Endothelial cell of umbilical vein (primary cell): Measurements from ENCODE around the gene RWDD4. TPM values are rescaled to one million over a fixed set of nuclear protein-coding genes. Genes with fewer than 3 reads are reported as not detected.

Source experiments
- Bru-seq: library from RNA; stranded (reverse); fragments of 400-500 nt; gene quantifications from one replicate; lab custom pipeline; 2021; lab: Mats Ljungman, UMichigan
- BruChase-seq, 2 experiments: library from RNA; stranded (reverse); fragments of 400-500 nt; gene quantifications; one replicate each; lab custom pipeline; 2021; lab: Mats Ljungman, UMichigan
- BruUV-seq: library from RNA; stranded (reverse); fragments of 400-500 nt; replicated peaks from 2 replicates; lab custom pipeline; 2021; lab: Mats Ljungman, UMichigan
- CTCF ChIA-PET: fragments of 300-600, 350-600 bp; sonication (Branson Sonifier 250); formaldehyde crosslinking; loops from one replicate; lab custom pipeline; 2021; ENCODE audit warnings: antibody characterized with exemption, inconsistent platforms; lab: Charles Lee
- POLR2A ChIA-PET: fragments of 300-600, 350-600 bp; sonication (Branson Sonifier 250); formaldehyde crosslinking; loops from one replicate; lab custom pipeline; 2021; ENCODE audit warnings: antibody characterized with exemption, inconsistent platforms; lab: Charles Lee
- DNase-seq: peaks from one replicate; pipeline ENCODE4 v3.0.0-alpha.2; 2011; ENCODE audit warnings: low read depth, low spot score
- FAIRE-seq: peaks from 2 replicates; lab custom pipeline; 2011; peaks lifted over from hg19 to GRCh38; lab: Jason Lieb, UNC
- H2AFZ ChIP-seq: 2 replicates; pipeline ENCODE4 v1.6.0; 2012; ENCODE audit warnings: low read depth, low read length, control low read depth, inconsistent platforms
- H3K27ac ChIP-seq: 2 replicates; pipeline ENCODE4 v1.5.1; 2011; ENCODE audit warnings: low read depth, mild to moderate bottlenecking, control low read depth, low read length, moderate library complexity; ENCODE audit not compliant: insufficient read depth
- H3K27me3 ChIP-seq, 2 experiments: 2 replicates each; pipeline versions ENCODE4 v1.6.0 to v1.6.1; 2011; ENCODE audit warnings: low read length in 2 of 2, mixed read lengths in 1 of 2; ENCODE audit not compliant: control insufficient read depth in 2 of 2, insufficient read depth in 2 of 2
- H3K36me3 ChIP-seq, 2 experiments: 2 replicates in 1 of 2; 3 replicates in 1 of 2; pipeline ENCODE4 v1.5.1; 2011; ENCODE audit warnings: low read length in 2 of 2, mild to moderate bottlenecking in 1 of 2, moderate library complexity in 1 of 2; ENCODE audit not compliant: control insufficient read depth in 2 of 2, insufficient read depth in 2 of 2; ENCODE audit errors: extremely low read depth in 1 of 2
- H3K4me1 ChIP-seq: 3 replicates; pipeline ENCODE4 v1.5.1; 2011; ENCODE audit warnings: mild to moderate bottlenecking, low read length; ENCODE audit not compliant: control insufficient read depth, insufficient read depth; ENCODE audit errors: extremely low read depth
- H3K4me2 ChIP-seq: 2 replicates; pipeline ENCODE4 v1.6.1; 2011; ENCODE audit warnings: low read length, control low read depth, mixed read lengths; ENCODE audit not compliant: insufficient read depth
- H3K4me3 ChIP-seq, 3 experiments: fragments of 200-600 bp in 1 of 3; sonication (generic), shearing (Covaris generic) in 1 of 3; replicated peaks in 1 of 3; 2 replicates each; pipeline ENCODE4 v1.5.1; 2011 to 2016; ENCODE audit warnings: control low read depth in 3 of 3, low read length in 3 of 3, mild to moderate bottlenecking in 2 of 3, inconsistent platforms in 1 of 3, low read depth in 1 of 3, moderate library complexity in 1 of 3; ENCODE audit not compliant: insufficient read depth in 1 of 3
- H3K79me2 ChIP-seq: 2 replicates; pipeline ENCODE4 v1.6.0; 2012; ENCODE audit warnings: low read length, inconsistent platforms; ENCODE audit not compliant: control insufficient read depth, insufficient read depth
- H3K9ac ChIP-seq: replicated peaks from 2 replicates; pipeline ENCODE3; 2011; ENCODE audit warnings: low read length, control low read depth; ENCODE audit not compliant: insufficient read depth; ENCODE audit errors: extremely low read depth
- H3K9me1 ChIP-seq: replicated peaks from 3 replicates; pipeline ENCODE4 v1.6.0; 2011; ENCODE audit warnings: mild to moderate bottlenecking, low read length; ENCODE audit not compliant: control insufficient read depth, insufficient read depth; ENCODE audit errors: extremely low read depth
- H3K9me3 ChIP-seq: replicated peaks from 2 replicates; pipeline ENCODE4 v1.5.1; 2012; ENCODE audit warnings: low read length, inconsistent platforms; ENCODE audit not compliant: control insufficient read depth, insufficient read depth
- H4K20me1 ChIP-seq: replicated peaks from 2 replicates; pipeline ENCODE3; 2011; ENCODE audit warnings: mild to moderate bottlenecking, low read length; ENCODE audit not compliant: control insufficient read depth, insufficient read depth; ENCODE audit errors: extremely low read depth
- CTCF ChIP-seq, 2 donors: IDR thresholded peaks; 1 replicate in 1 of 2; 2 replicates in 1 of 2; pipeline ENCODE4 v1.5.1; 2011; ENCODE audit warnings: low read length in 2 of 2, mild to moderate bottlenecking in 2 of 2, moderate library complexity in 2 of 2, control low read depth in 1 of 2, inconsistent platforms in 1 of 2, low read depth in 1 of 2; ENCODE audit not compliant: insufficient read depth in 1 of 2; ENCODE audit errors: extremely low read depth in 1 of 2
- MYC ChIP-seq: IDR thresholded peaks from one replicate; pipeline ENCODE4 v1.6.1; 2011; ENCODE audit warnings: mild to moderate bottlenecking, low read depth, low read length
- POLR2A ChIP-seq: IDR thresholded peaks from 2 replicates; pipeline ENCODE4 v1.6.1; 2012; ENCODE audit warnings: low read depth, mild to moderate bottlenecking, control low read depth, low read length
- POLR2AphosphoS5 ChIP-seq: IDR thresholded peaks from 2 replicates; pipeline ENCODE4 v1.6.1; 2012; ENCODE audit warnings: low read depth, mild to moderate bottlenecking, control low read depth, low read length, moderate library complexity; ENCODE audit not compliant: insufficient read depth
- dilution Hi-C: fragments of 300-500 bp; cut with MboI; formaldehyde crosslinking; loops from one replicate; pipeline ENCODE4 v1.15.0; 2019; ENCODE audit warnings: low sequenced_read_pairs; ENCODE audit not compliant: extremely low pct_ligation_motif_present
- intact Hi-C: fragments of 100-400 bp; cut with micrococcal nuclease; formaldehyde crosslinking; loops from one replicate; pipeline ENCODE4 v1.10.0; 2022
- long read RNA-seq: library from polyadenylated mRNA; stranded (forward); transcript quantifications from one replicate; pipeline ENCODE4 v2.0.0, GENCODE V29; 2021
- polyA minus RNA-seq, 3 experiments: library from RNA; depleted of rRNA, polyadenylated mRNA; stranded (reverse); fragments of >200 nt; gene quantifications; 1 replicate in 1 of 3; 2 replicates in 2 of 3; pipeline ENCODE4 v1.2.3, GENCODE V29; 2011
- polyA plus RNA-seq, 4 experiments: library from polyadenylated mRNA; depleted of rRNA in 3 of 4; stranded (reverse) in 3 of 4; unstranded in 1 of 4; fragments of >200 nt; gene quantifications; 2 replicates each; pipeline versions ENCODE4 v1.2.1 to v1.2.3, GENCODE V29; 2011 to 2012; ENCODE audit warnings: missing spikeins in 1 of 4
- total RNA-seq: library from RNA; stranded (reverse); gene quantifications from 2 replicates; pipeline ENCODE4 v1.2.3, GENCODE V29; 2021

RWDD4 gene
- total RNA-seq (16.6 and 16.8 TPM in 2 replicates), polyA plus RNA-seq (4.2 and 4.9 TPM in 2 replicates), polyA minus RNA-seq (2.3 and 2.4 TPM in 2 replicates), Bru-seq, nascent RNA (percentile 67 among the genes with signal in this experiment), BruChase-seq, experiment 1, labeled RNA remaining after a 6-hour chase (percentile 76 among the genes with signal in this experiment), BruChase-seq, experiment 2, labeled RNA remaining after a 2-hour chase (percentile 70 among the genes with signal in this experiment)
- polyA plus RNA-seq (2011; cell fraction: cytosol; rRNA removed) = 6.6 and 7.0 TPM in 2 replicates
- 3.1 and 4.5 TPM in 2 replicates for polyA plus RNA-seq (2011; cell fraction: nucleus; rRNA removed)
- 10.6 and 17.7 TPM in 2 replicates for polyA plus RNA-seq (2012)
- 4.5 TPM for polyA minus RNA-seq (2011; cell fraction: cytosol; rRNA and poly(A)+ RNA removed)
- 2.1 and 3.4 TPM in 2 replicates for polyA minus RNA-seq (2011; cell fraction: nucleus; rRNA and poly(A)+ RNA removed)
- long read RNA-seq, transcript RWDD4-202 (7 exons, 2,590 nt) = major isoform, 46 of 63 reads
- long read RNA-seq, partial matches to known transcripts = 0 of 63 reads
- long read RNA-seq, other reads (novel, unspliced or antisense) = 17 of 63 reads

- Histone ChIP-seq H3K27ac (peak within 1 kb of the TSS; percentile 58), H2AFZ (peak within 1 kb of the TSS; percentile 58), H3K4me1 (peaks cover 13% of the 10 kb centered on the region), H3K9me3 (no peaks in the 10 kb centered on the region), H3K4me3 (peak within 1 kb of the TSS; percentile 51 to 69 (median 64)), H3K79me2 (peaks cover 34% of the 10 kb centered on the region), H3K9me1 (no peaks in the 10 kb centered on the region), H3K9ac (peak within 1 kb of the TSS; percentile 79), H3K27me3 (no peaks in the 10 kb centered on the region), H3K4me2 (peak within 1 kb of the TSS; percentile 94), H4K20me1 (no peaks in the 10 kb centered on the region), H3K36me3 (peaks cover 0 to 3% of the 10 kb centered on the region in 2 experiments)
- no TSS peak for BruUV-seq
- ChIA-PET CTCF (interaction anchor here (0.6 to 1.7 kb wide), 7 partner anchors 10 to 213 kb away, joined by 3 to 6 read pairs (median 4); no protein-coding TSS in a partner anchor), POLR2A (no interaction called here)
- DNase-seq = peak; percentile 99
- peak in 1 of 2 donors; percentile 13 for TF ChIP-seq CTCF (IDR thresholded peaks at IDR 0.05; ENCODE audit: extremely low read depth in 1 of 2, insufficient read depth in 1 of 2, low read depth in 1 of 2, low read length in 2 of 2)
- TF ChIP-seq MYC = no peak
- peak; percentile 53 for TF ChIP-seq POLR2A
- peak; percentile 27 for TF ChIP-seq POLR2AphosphoS5
- FAIRE-seq = peak; percentile 87
- dilution Hi-C loops = no loop called here
- intact Hi-C loops = loop anchor here (1.0 kb wide), 4 partner anchors 22 to 215 kb away; partner anchors contain the start of gene CDKN2AIP
Observed at GRCh38 chr4:183659029-183659871, at the start of gene RWDD4, which contains the start of gene TRAPPC11. RWDD4 (minus strand) TSS chr4:183659185; CDS start chr4:183658952, 233 bp downstream. TRAPPC11 (plus strand) TSS chr4:183659293; CDS start chr4:183663868, 4,575 bp downstream.
